Liver (tissue), 9 donors: ENCODE results near the gene C14orf93. TPM values are rescaled to one million over a fixed set of nuclear protein-coding genes. Genes with fewer than 3 reads are reported as not detected.

Experiments
- DNase-seq: peaks from one replicate; pipeline ENCODE4 v3.0.0-alpha.2; 2017; ENCODE audit warnings: low spot score
- H3K27ac ChIP-seq, 2 donors: one replicate each; pipeline ENCODE4 v1.7.0; 2013; ENCODE audit warnings: inconsistent platforms in 2 of 2, low read length in 2 of 2, control low read depth in 1 of 2, low read depth in 1 of 2, mild to moderate bottlenecking in 1 of 2
- H3K27me3 ChIP-seq, 4 donors: one replicate each; pipeline versions ENCODE4 v1.6.1 to v1.7.0; 2013; ENCODE audit warnings: low read length in 3 of 4, inconsistent platforms in 1 of 4, mild to moderate bottlenecking in 1 of 4, moderate library complexity in 1 of 4; ENCODE audit not compliant: control insufficient read depth in 4 of 4, insufficient read depth in 4 of 4
- H3K36me3 ChIP-seq, 4 donors: one replicate each; pipeline versions ENCODE4 v1.6.1 to v1.7.0; 2013; ENCODE audit warnings: low read length in 3 of 4, mild to moderate bottlenecking in 3 of 4, low read depth in 1 of 4, moderate library complexity in 1 of 4; ENCODE audit not compliant: control insufficient read depth in 4 of 4, insufficient read depth in 3 of 4
- H3K4me1 ChIP-seq, 4 donors: one replicate each; pipeline versions ENCODE4 v1.6.1 to v1.7.0; 2013; ENCODE audit warnings: low read length in 3 of 4, mild to moderate bottlenecking in 3 of 4, moderate library complexity in 1 of 4; ENCODE audit not compliant: control insufficient read depth in 4 of 4, insufficient read depth in 4 of 4
- H3K4me3 ChIP-seq, 3 donors: one replicate each; pipeline versions ENCODE4 v1.6.1 to v1.7.0; 2013; ENCODE audit warnings: low read length in 3 of 3, control low read depth in 1 of 3, low read depth in 1 of 3, mild to moderate bottlenecking in 1 of 3
- H3K9ac ChIP-seq, 2 donors: one replicate each; pipeline ENCODE4 v1.7.0; 2013; ENCODE audit warnings: low read length in 2 of 2, mild to moderate bottlenecking in 2 of 2, moderate library complexity in 2 of 2, control low read depth in 1 of 2, low read depth in 1 of 2
- H3K9me3 ChIP-seq, 4 donors: one replicate each; pipeline versions ENCODE4 v1.6.1 to v1.7.0; 2013; ENCODE audit warnings: low read length in 3 of 4; ENCODE audit not compliant: control insufficient read depth in 4 of 4
- ATF3 ChIP-seq: IDR thresholded peaks from 2 replicates; pipeline ENCODE4 v1.6.1; 2016; ENCODE audit warnings: antibody characterized with exemption
- CTCF ChIP-seq: fragments of 150-350 bp; IDR thresholded peaks from 2 replicates; pipeline ENCODE4 v1.5.1; 2017; ENCODE audit warnings: improper control_type of control experiment, low read depth, low read length; ENCODE audit not compliant: missing input control
- EGR1 ChIP-seq, 2 donors: IDR thresholded peaks; 2 replicates each; pipeline ENCODE4 v1.6.1; 2016 to 2018; ENCODE audit warnings: antibody characterized with exemption in 2 of 2, low read depth in 2 of 2
- FOXA1 ChIP-seq: IDR thresholded peaks from 2 replicates; pipeline ENCODE4 v1.6.1; 2016; ENCODE audit warnings: antibody characterized with exemption
- FOXA2 ChIP-seq: IDR thresholded peaks from 2 replicates; pipeline ENCODE4 v1.6.1; 2016; ENCODE audit warnings: antibody characterized with exemption
- HNF4A ChIP-seq, 2 donors: conservative IDR thresholded peaks; 2 replicates each; pipeline ENCODE4 v1.6.1; 2016; ENCODE audit warnings: antibody characterized with exemption in 2 of 2, mild to moderate bottlenecking in 2 of 2
- HNF4G ChIP-seq: IDR thresholded peaks from 2 replicates; pipeline ENCODE4 v1.6.1; 2016; ENCODE audit warnings: antibody characterized with exemption
- JUND ChIP-seq, 2 donors: IDR thresholded peaks; 2 replicates each; pipeline ENCODE4 v1.6.1; 2016; ENCODE audit warnings: antibody characterized with exemption in 2 of 2
- MAX ChIP-seq: IDR thresholded peaks from 2 replicates; pipeline ENCODE4 v1.6.1; 2016; ENCODE audit warnings: antibody characterized with exemption
- NR2F2 ChIP-seq: IDR thresholded peaks from 2 replicates; pipeline ENCODE4 v1.6.1; 2016; ENCODE audit warnings: antibody characterized with exemption
- RAD21 ChIP-seq, 2 donors: IDR thresholded peaks; 2 replicates each; pipeline ENCODE4 v1.6.1; 2016; ENCODE audit warnings: antibody characterized with exemption in 2 of 2, mild to moderate bottlenecking in 2 of 2
- REST ChIP-seq: IDR thresholded peaks from 2 replicates; pipeline ENCODE4 v1.6.1; 2016; ENCODE audit warnings: antibody characterized with exemption, mild to moderate bottlenecking
- RXRA ChIP-seq, 2 donors: IDR thresholded peaks; 2 replicates each; pipeline ENCODE4 v1.6.1; 2017 to 2018; ENCODE audit warnings: antibody characterized with exemption in 2 of 2, mild to moderate bottlenecking in 1 of 2
- SP1 ChIP-seq: IDR thresholded peaks from 2 replicates; pipeline ENCODE4 v1.6.1; 2018; ENCODE audit warnings: antibody characterized with exemption, mild to moderate bottlenecking
- YY1 ChIP-seq: IDR thresholded peaks from 2 replicates; pipeline ENCODE4 v1.6.1; 2016; ENCODE audit warnings: antibody characterized with exemption, mild to moderate bottlenecking
- ZBTB33 ChIP-seq: IDR thresholded peaks from 2 replicates; pipeline ENCODE4 v1.6.1; 2016; ENCODE audit warnings: antibody characterized with exemption
- WGBS: extraction: QIAGEN DNeasy Blood & Tissue Kit; methylation state at CpG from one replicate; pipeline ENCODE4 v1.1.7; 2013; 5-methylcytosine and 5-hydroxymethylcytosine counted together
- polyA plus RNA-seq, 2 donors: library from polyadenylated mRNA; stranded (reverse) in 1 of 2; unstranded in 1 of 2; fragments of 200-250 nt in 1 of 2; fragments of >200 nt in 1 of 2; fragmentation: Nextera tagmentation in 1 of 2; extraction: Ambion mirVana in 1 of 2; gene quantifications; one replicate each; pipeline versions ENCODE4 v1.2.1 to v1.2.3, GENCODE V29; 2013 to 2015
- total RNA-seq, 2 donors: library from RNA; depleted of rRNA; stranded (reverse); fragments of >200 nt; gene quantifications; one replicate each; pipeline ENCODE4 v1.2.3, GENCODE V29; 2014
- donor health status: healthy.
- donor health status: healthy.
- donor health status: healthy.
- donor health status: healthy.
- donor health status: healthy.

Gene C14orf93
- total and polyA plus RNA-seq, 4 donors: 2.1 to 7.1 (median 3.4) TPM

GRCh38 chr14:23020143-23021128 lies 10.5 kb upstream of the C14orf93 start:
- no peak overlapping the region for H3K27ac ChIP-seq
- H3K36me3 ChIP-seq: peaks cover 0 to 5% (median 2%) of the 10 kb centered on the region in 4 donors
- no peak for TF ChIP-seq HNF4G
- no peak for TF ChIP-seq RAD21 (IDR thresholded peaks at IDR 0.05)
- TF ChIP-seq SP1: no peak
- TF ChIP-seq JUND (IDR thresholded peaks at IDR 0.05): no peak
- no peak for TF ChIP-seq NR2F2
- no peak for TF ChIP-seq YY1
- TF ChIP-seq HNF4A (conservative IDR thresholded peaks at IDR 0.05): no peak
- TF ChIP-seq FOXA1: no peak
- TF ChIP-seq RXRA (IDR thresholded peaks at IDR 0.05): no peak
- TF ChIP-seq REST: no peak
- no peak for TF ChIP-seq CTCF
- no peak for TF ChIP-seq ZBTB33
- TF ChIP-seq FOXA2: no peak
- TF ChIP-seq ATF3: no peak
- no peak for TF ChIP-seq MAX
- no peak for TF ChIP-seq EGR1 (IDR thresholded peaks at IDR 0.05; ENCODE audit: low read depth in 2 of 2)
- H3K9ac ChIP-seq: no peak overlapping the region
- H3K4me3 ChIP-seq: no peak overlapping the region
- H3K4me1 ChIP-seq: no peaks in the 10 kb centered on the region
- 97% methylated on average over 7 of the region's 7 CpGs for WGBS
- H3K27me3 ChIP-seq: no peaks in the 10 kb centered on the region
- H3K9me3 ChIP-seq: no peaks in the 10 kb centered on the region
- no peak for DNase-seq
